Lung (tissue), 12 donors: ENCODE data around the gene EPS8L3. TPM values are rescaled to one million over a fixed set of nuclear protein-coding genes. Genes with fewer than 3 reads are reported as not detected.
"Not testable (repeated sequence)": the region's sequence is repeated elsewhere in the genome, so short reads cannot be mapped to it uniquely, and the experiment has no call there.

Source experiments
- ATAC-seq: fragments of 200-7000 bp; cut with Tn5 transposase; one replicate; pipeline ENCODE4 v1.9.1; 2020; ENCODE audit warnings: moderate number of reproducible peaks; ENCODE audit not compliant: insufficient read depth, low FRiP score
- DNase-seq, 3 donors: peaks; one replicate each; pipeline ENCODE4 v3.0.0-alpha.2; 2013 to 2017
- H3K27ac ChIP-seq, 2 donors: one replicate each; pipeline ENCODE4 v1.5.1; 2013; ENCODE audit warnings: mild to moderate bottlenecking in 2 of 2, moderate library complexity in 2 of 2, control low read depth in 1 of 2, inconsistent platforms in 1 of 2, low read depth in 1 of 2, low read length in 1 of 2
- H3K27me3 ChIP-seq, 3 donors: one replicate each; pipeline ENCODE4 v1.5.1; 2013; ENCODE audit warnings: low read length in 2 of 3; ENCODE audit not compliant: control insufficient read depth in 3 of 3, insufficient read depth in 3 of 3
- H3K36me3 ChIP-seq, 4 donors: one replicate each; pipeline ENCODE4 v1.5.1; 2013; ENCODE audit warnings: low read length in 4 of 4, mild to moderate bottlenecking in 1 of 4, moderate library complexity in 1 of 4; ENCODE audit not compliant: control insufficient read depth in 4 of 4, insufficient read depth in 4 of 4
- H3K4me1 ChIP-seq, 5 donors: one replicate each; pipeline ENCODE4 v1.5.1; 2013; ENCODE audit warnings: low read length in 5 of 5, mild to moderate bottlenecking in 2 of 5, moderate library complexity in 1 of 5; ENCODE audit not compliant: control insufficient read depth in 5 of 5, insufficient read depth in 5 of 5
- H3K4me3 ChIP-seq: one replicate; pipeline ENCODE4 v1.5.1; 2013; ENCODE audit warnings: mild to moderate bottlenecking, control low read depth, moderate library complexity
- H3K9ac ChIP-seq, 2 donors: one replicate each; pipeline ENCODE4 v1.5.1; 2013; ENCODE audit warnings: low read length in 2 of 2, control low read depth in 1 of 2; ENCODE audit not compliant: insufficient read depth in 1 of 2
- H3K9me3 ChIP-seq, 4 donors: one replicate each; pipeline ENCODE4 v1.5.1; 2013; ENCODE audit warnings: low read length in 3 of 4, mild to moderate bottlenecking in 1 of 4, moderate library complexity in 1 of 4; ENCODE audit not compliant: control insufficient read depth in 4 of 4, insufficient read depth in 3 of 4
- WGBS, 2 donors: extraction: QIAGEN DNeasy Blood & Tissue Kit; methylation state at CpG; one replicate each; pipeline ENCODE4 v1.1.7; 2013; 5-methylcytosine and 5-hydroxymethylcytosine counted together
- polyA plus RNA-seq, 2 donors: library from polyadenylated mRNA; stranded (reverse); fragments of 200-250 nt; gene quantifications; one replicate each; pipeline ENCODE4 v1.2.1, GENCODE V29; 2013
- total RNA-seq, 2 donors: library from RNA; depleted of rRNA in 1 of 2; stranded (reverse); fragments of >200 nt in 1 of 2; gene quantifications; one replicate each; pipeline ENCODE4 v1.2.1, GENCODE V29; 2014 to 2021
- TF ChIP-seq, protein P1 (sequence below): IDR thresholded peaks from 2 replicates; pipeline ENCODE4 v1.5.1; 2012; ENCODE audit warnings: mild to moderate bottlenecking; ENCODE audit errors: control extremely low read depth, extremely low read depth
- donor health status: control.
- donor health status: control.
- donor health status: Bipolar disorder and iron deficiency.
- donor health status: healthy.
- donor health status: DM: yes; HTN: yes; CAD: no.

EPS8L3 gene
- total and polyA plus RNA-seq, 4 donors, result 0.10 to 0.52 TPM; not detected in 2

DNA sequence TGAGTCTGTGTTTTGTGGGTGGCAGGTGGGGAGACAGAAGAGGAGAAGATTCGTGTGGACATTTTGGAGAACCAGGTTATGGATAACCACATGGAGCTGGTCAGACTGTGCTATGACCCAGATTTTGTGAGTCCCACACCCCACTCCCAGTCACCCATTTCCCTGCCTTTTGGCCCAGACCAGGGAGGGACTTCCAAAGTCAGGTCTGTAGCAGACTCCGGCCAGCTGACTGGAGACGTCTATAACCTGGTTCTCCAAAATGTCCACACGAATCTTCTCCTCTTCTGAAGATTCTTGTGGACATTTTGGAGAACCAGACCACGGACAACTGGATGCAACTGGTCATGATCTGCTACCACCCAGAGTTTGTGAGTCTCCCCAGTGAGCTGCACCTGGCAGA, 50.1 kb downstream of the EPS8L3 start:
- no peaks in the 10 kb centered on the region for H3K27me3 ChIP-seq
- DNase-seq, result no peak
- no peak for ATAC-seq
- WGBS, 2 donors, result 89 to 92% methylated on average over 5 of the region's 5 CpGs
- H3K9me3 ChIP-seq, result no peaks in the 10 kb centered on the region
- H3K27ac ChIP-seq, result no peak overlapping the region
- TF ChIP-seq, protein P1, sequence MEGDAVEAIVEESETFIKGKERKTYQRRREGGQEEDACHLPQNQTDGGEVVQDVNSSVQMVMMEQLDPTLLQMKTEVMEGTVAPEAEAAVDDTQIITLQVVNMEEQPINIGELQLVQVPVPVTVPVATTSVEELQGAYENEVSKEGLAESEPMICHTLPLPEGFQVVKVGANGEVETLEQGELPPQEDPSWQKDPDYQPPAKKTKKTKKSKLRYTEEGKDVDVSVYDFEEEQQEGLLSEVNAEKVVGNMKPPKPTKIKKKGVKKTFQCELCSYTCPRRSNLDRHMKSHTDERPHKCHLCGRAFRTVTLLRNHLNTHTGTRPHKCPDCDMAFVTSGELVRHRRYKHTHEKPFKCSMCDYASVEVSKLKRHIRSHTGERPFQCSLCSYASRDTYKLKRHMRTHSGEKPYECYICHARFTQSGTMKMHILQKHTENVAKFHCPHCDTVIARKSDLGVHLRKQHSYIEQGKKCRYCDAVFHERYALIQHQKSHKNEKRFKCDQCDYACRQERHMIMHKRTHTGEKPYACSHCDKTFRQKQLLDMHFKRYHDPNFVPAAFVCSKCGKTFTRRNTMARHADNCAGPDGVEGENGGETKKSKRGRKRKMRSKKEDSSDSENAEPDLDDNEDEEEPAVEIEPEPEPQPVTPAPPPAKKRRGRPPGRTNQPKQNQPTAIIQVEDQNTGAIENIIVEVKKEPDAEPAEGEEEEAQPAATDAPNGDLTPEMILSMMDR, result no peak
- peaks cover 0 to 2% (median 0%) of the 10 kb centered on the region in 4 donors for H3K36me3 ChIP-seq
- peaks cover 0 to 3% (median 0%) of the 10 kb centered on the region in 5 donors for H3K4me1 ChIP-seq
- H3K4me3 ChIP-seq, result no peak overlapping the region
- no peak overlapping the region for H3K9ac ChIP-seq

DNA sequence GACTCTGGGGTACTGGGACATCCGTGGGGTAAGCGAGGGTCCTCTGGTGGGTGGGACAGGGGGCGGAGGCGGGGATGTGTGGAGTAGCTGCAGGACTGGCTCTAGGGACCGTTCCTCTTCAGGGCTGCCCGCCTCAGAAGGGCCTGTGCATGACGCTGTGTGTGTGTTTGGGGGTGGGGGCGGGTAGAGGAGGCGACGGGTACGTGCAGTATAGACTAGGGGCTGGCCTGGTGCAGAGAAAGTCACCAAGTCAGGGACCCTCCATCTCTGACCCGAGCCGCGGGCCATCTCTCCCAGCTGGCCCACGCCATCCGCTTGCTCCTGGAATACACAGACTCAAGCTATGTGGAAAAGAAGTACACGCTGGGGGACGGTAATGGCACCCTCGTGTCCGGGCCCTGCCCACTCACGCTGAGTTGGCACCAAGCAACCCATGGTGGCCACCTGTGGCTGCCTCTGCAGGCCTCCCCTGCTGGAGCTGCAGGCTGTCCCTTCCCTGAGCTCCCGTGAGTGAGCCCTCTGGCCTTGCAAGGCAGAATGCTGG, 51.3 kb downstream of the EPS8L3 start:
- no peaks in the 10 kb centered on the region for H3K9me3 ChIP-seq
- H3K27me3 ChIP-seq, result no peaks in the 10 kb centered on the region
- no peak for ATAC-seq
- 42 to 49% methylated on average over 22 of the region's 22 CpGs for WGBS, 2 donors
- peaks cover 0 to 3% (median 0%) of the 10 kb centered on the region in 5 donors for H3K4me1 ChIP-seq
- peaks cover 0 to 2% (median 0%) of the 10 kb centered on the region in 4 donors for H3K36me3 ChIP-seq
- DNase-seq, result no peak
- TF ChIP-seq, protein P1, result no peak
- no peak overlapping the region for H3K9ac ChIP-seq
- H3K4me3 ChIP-seq, result no peak overlapping the region
- no peak overlapping the region for H3K27ac ChIP-seq

DNA sequence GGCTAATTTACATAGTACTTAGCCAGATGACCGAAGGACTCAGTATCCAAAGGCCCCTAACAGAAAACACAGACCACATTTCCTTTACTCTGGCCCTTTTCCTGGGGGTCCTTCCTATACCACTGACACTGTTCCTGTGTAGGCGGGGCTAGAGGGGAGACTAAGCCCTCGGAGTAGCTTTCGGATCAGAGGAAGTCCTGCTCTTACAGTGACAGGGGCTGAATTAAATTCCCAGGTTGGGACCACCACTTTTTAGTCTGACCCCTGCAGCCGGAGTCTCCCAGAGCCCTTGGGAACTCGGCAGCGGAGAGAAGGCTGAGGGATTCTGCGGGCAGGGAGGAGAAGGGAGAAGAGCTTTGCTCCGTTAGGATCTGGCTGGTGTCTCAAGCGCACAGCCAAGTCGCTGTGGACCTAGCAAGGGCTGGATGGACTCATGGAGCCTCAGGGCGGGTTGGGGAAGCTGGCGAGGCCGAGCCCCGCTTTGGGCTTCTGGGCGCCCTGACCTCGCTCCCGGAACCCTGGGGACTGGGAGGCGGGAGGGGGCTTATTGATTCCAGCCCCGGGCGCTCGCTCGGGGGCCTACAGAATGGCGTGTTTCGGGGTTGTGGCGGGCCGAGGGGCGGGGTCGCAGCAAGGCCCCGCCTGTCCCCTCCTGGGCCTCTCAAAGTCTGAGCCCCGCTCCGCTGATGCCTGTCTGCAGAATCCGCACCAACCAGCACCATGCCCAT, 52.0 kb downstream of the EPS8L3 start, which contains the start of gene GSTM5:
TSS of gene GSTM5 (plus strand) at position 659 of the 728 bp plus-strand sequence. CDS start at position 721, 62 bp downstream.
- H3K4me1 ChIP-seq, H3K27ac ChIP-seq, H3K4me3 ChIP-seq, H3K36me3 ChIP-seq, H3K27me3 ChIP-seq, H3K9ac ChIP-seq, H3K9me3 ChIP-seq: not testable (repeated sequence)
- 17 to 29% methylated on average over 33 of the region's 33 CpGs for WGBS, 2 donors
- ATAC-seq (peak; percentile 34), DNase-seq (peak; percentile 69 to 75 (median 71))

DNA sequence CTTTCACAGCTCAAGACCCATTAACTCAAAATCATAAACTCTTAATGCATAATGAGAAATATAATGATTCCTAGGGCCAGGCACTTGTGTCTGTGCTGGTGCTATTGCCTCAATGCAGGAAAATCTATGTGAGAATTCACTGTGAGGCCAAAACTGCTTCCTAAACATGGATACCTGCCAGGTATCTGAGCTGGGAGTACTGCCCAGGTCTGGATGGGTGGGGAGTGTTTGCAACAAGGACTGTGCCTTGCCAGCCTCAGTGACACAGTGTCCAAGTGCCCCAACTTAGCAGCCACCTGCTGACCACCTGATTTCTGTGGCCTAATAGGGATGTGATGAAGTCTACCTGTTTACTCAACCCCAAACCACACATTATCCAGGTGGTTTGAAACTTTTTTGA, 53.9 kb downstream of the EPS8L3 start:
- not testable (repeated sequence) for DNase-seq, H3K27me3 ChIP-seq, H3K9me3 ChIP-seq, H3K27ac ChIP-seq, H3K4me3 ChIP-seq, H3K9ac ChIP-seq, H3K36me3 ChIP-seq, ATAC-seq, H3K4me1 ChIP-seq

DNA sequence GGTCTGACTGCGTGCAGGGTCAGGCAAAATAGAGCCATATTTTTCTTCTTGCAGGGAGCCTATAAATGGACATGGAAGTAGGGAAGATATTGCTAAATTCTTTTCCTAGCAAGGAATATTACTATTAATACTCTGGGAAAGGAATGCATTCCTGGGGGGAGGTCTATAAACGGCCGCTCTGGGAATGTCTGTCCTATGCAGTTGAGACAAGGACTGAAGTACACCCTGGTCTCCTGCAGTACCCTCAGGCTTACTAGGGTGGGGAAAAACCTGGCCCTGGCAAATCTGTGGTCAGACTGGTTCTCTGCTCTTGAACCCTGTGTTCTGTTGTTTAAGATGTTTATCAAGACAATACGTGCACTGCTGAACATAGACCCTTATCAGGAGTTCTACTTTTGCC, 54.8 kb downstream of the EPS8L3 start:
- not testable (repeated sequence) for H3K9ac ChIP-seq, H3K9me3 ChIP-seq, H3K36me3 ChIP-seq, H3K27me3 ChIP-seq, H3K4me3 ChIP-seq, ATAC-seq, H3K4me1 ChIP-seq, H3K27ac ChIP-seq
- 76 to 90% methylated on average over 4 of the region's 4 CpGs for WGBS, 2 donors
- peak in 1 of 3 donors; percentile 0 for DNase-seq
